ENCODE measurements around the gene SLC9A5.

The SLC9A5 gene

DNA sequence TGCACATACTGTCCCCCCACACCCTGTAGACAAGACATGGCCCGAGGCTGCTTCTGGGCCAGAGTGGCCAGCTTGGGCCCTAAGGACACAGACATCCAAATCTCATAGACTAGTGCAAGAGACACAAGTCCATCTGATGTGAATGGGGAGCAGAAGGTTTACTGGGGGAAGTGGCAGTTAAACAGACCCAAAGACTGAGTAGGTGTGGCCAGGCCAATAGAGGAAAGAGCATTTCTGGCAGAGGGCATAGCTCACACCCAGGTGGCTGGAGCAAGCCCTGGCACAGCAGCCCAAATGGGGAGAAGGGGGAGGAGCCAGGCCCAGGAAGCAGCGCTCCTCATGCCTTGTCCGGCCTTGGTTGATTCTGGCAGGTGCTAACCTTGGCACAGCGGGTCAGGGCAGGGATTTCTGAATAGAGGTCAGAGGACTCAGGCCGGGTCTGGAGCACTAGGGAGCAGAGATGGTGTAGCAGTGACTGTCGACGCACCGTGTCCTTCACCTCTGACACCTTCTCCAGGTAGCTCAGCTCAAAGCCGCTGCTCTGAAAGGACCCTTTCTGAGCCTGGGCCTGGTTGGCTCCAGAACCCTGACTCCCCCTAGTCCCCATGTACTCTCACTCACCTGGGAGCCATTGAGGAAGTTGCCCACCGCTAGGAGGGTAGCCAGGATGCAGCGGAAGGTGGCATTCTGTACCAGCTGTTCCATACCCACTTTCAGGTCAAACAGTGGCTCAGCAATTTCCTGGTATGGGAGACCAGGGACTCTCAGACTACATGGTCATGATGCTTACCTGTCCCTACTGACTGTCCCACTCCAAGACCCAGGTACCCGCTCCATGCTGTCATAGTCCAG, 17.7 kb upstream of the SLC9A5 start:
- no peak for TF ChIP-seq CREB1 (IDR thresholded peaks at IDR 0.05; ENCODE audit: low read depth)
- TF ChIP-seq FOXM1 (IDR thresholded peaks at IDR 0.05; ENCODE audit: borderline replicate concordance, low read depth), result no peak
- TF ChIP-seq RAD21 (IDR thresholded peaks at IDR 0.05; ENCODE audit: low read depth), result no peak

DNA sequence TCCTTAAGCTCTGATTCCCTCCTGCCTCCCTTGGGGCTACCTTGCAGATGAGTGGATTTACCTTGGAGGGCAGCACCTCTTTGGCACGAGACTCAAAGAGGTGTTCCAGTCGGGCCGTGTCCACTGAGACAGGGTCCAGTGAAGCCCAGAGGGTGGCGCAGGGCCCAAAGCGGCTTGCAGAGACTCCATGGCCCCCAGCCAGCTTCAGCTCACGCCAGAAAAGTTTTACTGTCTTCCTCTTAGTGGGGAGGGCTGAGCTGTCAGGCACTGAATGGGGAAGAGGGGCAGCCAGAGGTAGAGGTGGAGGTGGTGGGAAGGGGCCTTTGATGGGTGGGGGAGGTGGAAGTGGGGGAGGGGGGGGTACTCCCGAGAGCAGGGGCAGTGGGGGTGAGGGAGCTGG, 15.2 kb upstream of the SLC9A5 start:
- no peak for TF ChIP-seq FOXM1 (IDR thresholded peaks at IDR 0.05; ENCODE audit: borderline replicate concordance, low read depth)
- TF ChIP-seq, protein P1, sequence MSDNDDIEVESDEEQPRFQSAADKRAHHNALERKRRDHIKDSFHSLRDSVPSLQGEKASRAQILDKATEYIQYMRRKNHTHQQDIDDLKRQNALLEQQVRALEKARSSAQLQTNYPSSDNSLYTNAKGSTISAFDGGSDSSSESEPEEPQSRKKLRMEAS (IDR thresholded peaks at IDR 0.05), result no peak
- no peak for TF ChIP-seq CREB1 (IDR thresholded peaks at IDR 0.05; ENCODE audit: low read depth)
- TF ChIP-seq EP300 (IDR thresholded peaks at IDR 0.05; ENCODE audit: borderline replicate concordance), result no peak
- TF ChIP-seq ZBTB7A (IDR thresholded peaks at IDR 0.05; ENCODE audit: low read depth), result no peak
- no peak for TF ChIP-seq TEAD4 (IDR thresholded peaks at IDR 0.05)
- TF ChIP-seq RAD21 (IDR thresholded peaks at IDR 0.05; ENCODE audit: low read depth), result no peak
- TF ChIP-seq YY1 (IDR thresholded peaks at IDR 0.05; ENCODE audit: low read depth), result no peak
- no peak for TF ChIP-seq TCF12 (IDR thresholded peaks at IDR 0.05; ENCODE audit: low read depth)
- TF ChIP-seq CEBPB (IDR thresholded peaks at IDR 0.05), result no peak
- TF ChIP-seq NFIC (IDR thresholded peaks at IDR 0.05), result no peak
- TF ChIP-seq TAF1 (IDR thresholded peaks at IDR 0.05; ENCODE audit: low read depth), result no peak
- TF ChIP-seq EGR1 (IDR thresholded peaks at IDR 0.05), result no peak
- TF ChIP-seq, protein P2, sequence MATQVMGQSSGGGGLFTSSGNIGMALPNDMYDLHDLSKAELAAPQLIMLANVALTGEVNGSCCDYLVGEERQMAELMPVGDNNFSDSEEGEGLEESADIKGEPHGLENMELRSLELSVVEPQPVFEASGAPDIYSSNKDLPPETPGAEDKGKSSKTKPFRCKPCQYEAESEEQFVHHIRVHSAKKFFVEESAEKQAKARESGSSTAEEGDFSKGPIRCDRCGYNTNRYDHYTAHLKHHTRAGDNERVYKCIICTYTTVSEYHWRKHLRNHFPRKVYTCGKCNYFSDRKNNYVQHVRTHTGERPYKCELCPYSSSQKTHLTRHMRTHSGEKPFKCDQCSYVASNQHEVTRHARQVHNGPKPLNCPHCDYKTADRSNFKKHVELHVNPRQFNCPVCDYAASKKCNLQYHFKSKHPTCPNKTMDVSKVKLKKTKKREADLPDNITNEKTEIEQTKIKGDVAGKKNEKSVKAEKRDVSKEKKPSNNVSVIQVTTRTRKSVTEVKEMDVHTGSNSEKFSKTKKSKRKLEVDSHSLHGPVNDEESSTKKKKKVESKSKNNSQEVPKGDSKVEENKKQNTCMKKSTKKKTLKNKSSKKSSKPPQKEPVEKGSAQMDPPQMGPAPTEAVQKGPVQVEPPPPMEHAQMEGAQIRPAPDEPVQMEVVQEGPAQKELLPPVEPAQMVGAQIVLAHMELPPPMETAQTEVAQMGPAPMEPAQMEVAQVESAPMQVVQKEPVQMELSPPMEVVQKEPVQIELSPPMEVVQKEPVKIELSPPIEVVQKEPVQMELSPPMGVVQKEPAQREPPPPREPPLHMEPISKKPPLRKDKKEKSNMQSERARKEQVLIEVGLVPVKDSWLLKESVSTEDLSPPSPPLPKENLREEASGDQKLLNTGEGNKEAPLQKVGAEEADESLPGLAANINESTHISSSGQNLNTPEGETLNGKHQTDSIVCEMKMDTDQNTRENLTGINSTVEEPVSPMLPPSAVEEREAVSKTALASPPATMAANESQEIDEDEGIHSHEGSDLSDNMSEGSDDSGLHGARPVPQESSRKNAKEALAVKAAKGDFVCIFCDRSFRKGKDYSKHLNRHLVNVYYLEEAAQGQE (IDR thresholded peaks at IDR 0.05; ENCODE audit: low read depth), result no peak
- TF ChIP-seq, protein P3, sequence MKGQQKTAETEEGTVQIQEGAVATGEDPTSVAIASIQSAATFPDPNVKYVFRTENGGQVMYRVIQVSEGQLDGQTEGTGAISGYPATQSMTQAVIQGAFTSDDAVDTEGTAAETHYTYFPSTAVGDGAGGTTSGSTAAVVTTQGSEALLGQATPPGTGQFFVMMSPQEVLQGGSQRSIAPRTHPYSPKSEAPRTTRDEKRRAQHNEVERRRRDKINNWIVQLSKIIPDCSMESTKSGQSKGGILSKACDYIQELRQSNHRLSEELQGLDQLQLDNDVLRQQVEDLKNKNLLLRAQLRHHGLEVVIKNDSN (IDR thresholded peaks at IDR 0.05), result no peak

DNA sequence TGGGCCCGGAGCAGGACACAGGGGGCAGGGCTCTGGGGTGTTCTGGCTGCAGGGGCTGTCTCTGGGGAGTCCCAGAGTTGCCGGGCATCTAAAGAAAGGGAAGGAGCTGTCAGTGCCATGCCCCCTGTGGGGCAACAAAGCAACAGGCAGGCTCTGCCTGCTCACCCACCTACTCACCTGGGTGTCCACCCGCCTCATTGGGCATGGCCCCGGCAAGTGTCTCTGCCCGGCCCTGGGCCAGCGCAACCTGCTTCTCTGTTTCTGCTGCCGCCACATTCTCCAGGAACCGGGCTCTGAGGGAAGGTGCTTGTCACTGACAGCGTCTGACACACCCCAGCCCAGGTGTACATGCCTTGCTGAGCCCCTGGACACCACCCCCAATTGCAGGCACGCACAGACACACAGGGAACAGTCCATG, 14.6 kb upstream of the SLC9A5 start:
- TF ChIP-seq CEBPB (IDR thresholded peaks at IDR 0.05), result no peak
- no peak for TF ChIP-seq TEAD4 (IDR thresholded peaks at IDR 0.05)
- TF ChIP-seq, protein P2 (IDR thresholded peaks at IDR 0.05; ENCODE audit: low read depth), result no peak
- no peak for TF ChIP-seq EP300 (IDR thresholded peaks at IDR 0.05; ENCODE audit: borderline replicate concordance)
- no peak for TF ChIP-seq TCF12 (IDR thresholded peaks at IDR 0.05; ENCODE audit: low read depth)
- no peak for TF ChIP-seq ZBTB7A (IDR thresholded peaks at IDR 0.05; ENCODE audit: low read depth)
- TF ChIP-seq YY1 (IDR thresholded peaks at IDR 0.05; ENCODE audit: low read depth), result no peak
- no peak for TF ChIP-seq FOXM1 (IDR thresholded peaks at IDR 0.05; ENCODE audit: borderline replicate concordance, low read depth)
- no peak for TF ChIP-seq NFIC (IDR thresholded peaks at IDR 0.05)
- TF ChIP-seq, protein P3 (IDR thresholded peaks at IDR 0.05), result no peak
- no peak for TF ChIP-seq RAD21 (IDR thresholded peaks at IDR 0.05; ENCODE audit: low read depth)
- TF ChIP-seq EGR1 (IDR thresholded peaks at IDR 0.05), result no peak
- TF ChIP-seq, protein P1 (IDR thresholded peaks at IDR 0.05), result no peak
- TF ChIP-seq CREB1 (IDR thresholded peaks at IDR 0.05; ENCODE audit: low read depth), result no peak
- no peak for TF ChIP-seq TAF1 (IDR thresholded peaks at IDR 0.05; ENCODE audit: low read depth)

DNA sequence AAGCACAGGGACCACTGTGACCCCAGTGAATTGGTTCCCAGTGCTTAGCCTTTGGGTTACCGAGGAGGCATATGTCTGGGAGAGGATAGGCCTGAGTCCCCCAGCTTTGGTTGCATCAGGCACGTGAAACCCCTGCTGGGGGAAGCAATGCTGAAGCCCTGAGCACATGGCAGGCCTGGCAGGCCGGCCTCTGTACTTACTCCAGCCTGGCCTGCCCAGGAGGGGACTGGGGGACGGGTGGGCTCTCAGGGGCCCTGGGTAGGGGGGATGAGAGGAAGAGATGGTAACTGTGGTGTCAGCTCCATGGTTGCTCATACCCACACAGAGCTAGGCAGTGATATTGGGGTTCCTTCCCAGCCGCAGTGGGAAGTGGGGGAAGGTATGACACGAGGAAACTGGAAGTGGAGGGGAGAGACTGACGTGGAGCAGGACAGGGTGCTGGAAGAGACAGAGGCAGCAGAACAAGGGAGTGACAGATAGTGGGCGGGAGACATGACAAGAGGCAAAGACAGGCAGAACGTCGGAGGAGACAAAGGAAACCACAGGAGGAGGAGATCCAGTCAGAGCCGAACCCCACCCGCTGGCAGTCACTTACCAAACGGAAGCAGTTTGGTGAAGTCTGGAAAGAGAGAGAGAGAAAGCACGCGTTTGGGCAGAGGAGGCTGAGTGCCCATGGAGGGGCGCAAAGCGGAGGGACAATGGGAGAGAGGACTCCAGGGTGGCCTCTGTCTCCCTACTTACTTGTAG, 12.8 kb upstream of the SLC9A5 start:
- TF ChIP-seq, protein P3 (IDR thresholded peaks at IDR 0.05), result no peak
- TF ChIP-seq NFIC (IDR thresholded peaks at IDR 0.05), result no peak
- TF ChIP-seq TEAD4 (IDR thresholded peaks at IDR 0.05), result no peak
- TF ChIP-seq TCF12 (IDR thresholded peaks at IDR 0.05; ENCODE audit: low read depth), result no peak
- no peak for TF ChIP-seq ZBTB7A (IDR thresholded peaks at IDR 0.05; ENCODE audit: low read depth)
- no peak for TF ChIP-seq RAD21 (IDR thresholded peaks at IDR 0.05; ENCODE audit: low read depth)
- TF ChIP-seq FOXM1 (IDR thresholded peaks at IDR 0.05; ENCODE audit: borderline replicate concordance, low read depth), result no peak
- TF ChIP-seq, protein P2 (IDR thresholded peaks at IDR 0.05; ENCODE audit: low read depth), result no peak
- TF ChIP-seq YY1 (IDR thresholded peaks at IDR 0.05; ENCODE audit: low read depth), result no peak
- no peak for TF ChIP-seq EGR1 (IDR thresholded peaks at IDR 0.05)
- TF ChIP-seq, protein P1 (IDR thresholded peaks at IDR 0.05), result no peak
- no peak for TF ChIP-seq EP300 (IDR thresholded peaks at IDR 0.05; ENCODE audit: borderline replicate concordance)
- no peak for TF ChIP-seq TAF1 (IDR thresholded peaks at IDR 0.05; ENCODE audit: low read depth)
- TF ChIP-seq CEBPB (IDR thresholded peaks at IDR 0.05), result no peak
- TF ChIP-seq CREB1 (IDR thresholded peaks at IDR 0.05; ENCODE audit: low read depth), result no peak
